GM12878 (cell line): ENCODE data around the gene FAM3B. TPM values are rescaled to one million over a fixed set of nuclear protein-coding genes. Genes with fewer than 3 reads are reported as not detected.

ENCODE experiments used
- ATF7 ChIP-seq: fragments of 450-650 bp; IDR thresholded peaks from 2 replicates; pipeline ENCODE4 v1.6.1; 2016; ENCODE audit warnings: low read depth, mild to moderate bottlenecking
- BACH1 ChIP-seq: fragments of 450-650 bp; IDR thresholded peaks from 2 replicates; pipeline ENCODE4 v1.6.1; 2017; ENCODE audit warnings: mild to moderate bottlenecking, borderline replicate concordance
- BCL3 ChIP-seq: IDR thresholded peaks from 2 replicates; pipeline ENCODE4 v1.6.1; 2011; ENCODE audit warnings: borderline replicate concordance, low read depth, mild to moderate bottlenecking, moderate library complexity, low read length; ENCODE audit not compliant: insufficient read depth, poor library complexity, severe bottlenecking
- BHLHE40 ChIP-seq, 2 experiments: fragments of 450-650 bp in 1 of 2; IDR thresholded peaks; 2 replicates each; pipeline ENCODE4 v1.6.1; 2011 to 2017; ENCODE audit warnings: low read depth in 2 of 2, borderline replicate concordance in 1 of 2, improper control_type of control experiment in 1 of 2, low read length in 1 of 2, mild to moderate bottlenecking in 1 of 2
- BMI1 ChIP-seq: fragments of 450-650 bp; IDR thresholded peaks from 2 replicates; pipeline ENCODE4 v1.6.1; 2016; ENCODE audit warnings: mild to moderate bottlenecking, moderate library complexity, borderline replicate concordance
- CREB1 ChIP-seq: IDR thresholded peaks from 2 replicates; pipeline ENCODE4 v1.6.1; 2012; ENCODE audit warnings: low read depth, mild to moderate bottlenecking, inconsistent platforms
- IKZF2 ChIP-seq, 2 experiments: fragments of 450-650 bp; IDR thresholded peaks; 2 replicates each; pipeline ENCODE4 v1.6.1; 2017; ENCODE audit warnings: mild to moderate bottlenecking in 2 of 2, moderate library complexity in 2 of 2
- RAD21 ChIP-seq: IDR thresholded peaks from 2 replicates; pipeline ENCODE4 v1.6.1; 2011; ENCODE audit warnings: mild to moderate bottlenecking, low read depth, low read length, moderate library complexity; ENCODE audit not compliant: insufficient read depth
- RB1 ChIP-seq: fragments of 450-650 bp; formaldehyde crosslinking; IDR thresholded peaks from 2 replicates; pipeline ENCODE4 v1.6.1; 2017; ENCODE audit warnings: mild to moderate bottlenecking, borderline replicate concordance
- SMAD1 ChIP-seq: fragments of 450-650 bp; IDR thresholded peaks from 2 replicates; pipeline ENCODE4 v1.6.1; 2018; ENCODE audit warnings: mild to moderate bottlenecking, low read depth; ENCODE audit not compliant: partially characterized antibody
- SP1 ChIP-seq: IDR thresholded peaks from one replicate; pipeline ENCODE4 v1.6.1; 2011; ENCODE audit warnings: low read depth, low read length
- SREBF2 ChIP-seq: IDR thresholded peaks from 2 replicates; pipeline ENCODE4 v1.6.1; 2012; ENCODE audit warnings: mild to moderate bottlenecking, low read length
- STAT3 ChIP-seq: IDR thresholded peaks from 2 replicates; pipeline ENCODE4 v1.6.1; 2011; ENCODE audit warnings: low read depth, low read length, improper control_type of control experiment
- ZBED1 ChIP-seq: IDR thresholded peaks from 2 replicates; pipeline ENCODE4 v1.6.1; 2016; ENCODE audit warnings: borderline replicate concordance
- ZNF24 ChIP-seq: fragments of 450-650 bp; IDR thresholded peaks from 2 replicates; pipeline ENCODE4 v1.6.1; 2017; ENCODE audit warnings: antibody characterized with exemption, mild to moderate bottlenecking
- ZNF274 ChIP-seq: IDR thresholded peaks from one replicate; pipeline ENCODE4 v1.8.0; 2011; ENCODE audit not compliant: insufficient read length, insufficient read depth
- polyA plus RNA-seq, 11 experiments: library from polyadenylated mRNA; depleted of rRNA in 4 of 11; unstranded in 6 of 11; stranded (reverse) in 5 of 11; fragments of >200 nt; fragmentation: Nextera tagmentation in 4 of 11; fragmentation: Illumina TruSeq in 1 of 11; extraction: Ambion mirVana in 4 of 11; extraction: Trizol in 1 of 11; gene quantifications; 1 replicate in 1 of 11; 2 replicates in 10 of 11; pipeline versions ENCODE4 v1.2.1 to v1.2.3, GENCODE V29; 2011 to 2016; ENCODE audit warnings: inconsistent platforms in 2 of 11, missing spikeins in 2 of 11, low read depth in 1 of 11
- total RNA-seq, 4 experiments: library from RNA; depleted of rRNA in 3 of 4; stranded (reverse); fragments of >200 nt in 3 of 4; fragmentation: Illumina TruSeq in 1 of 4; extraction: Trizol in 1 of 4; gene quantifications; 2 replicates each; pipeline versions ENCODE4 v1.2.1 to v1.2.3, GENCODE V29; 2013 to 2021
- TF ChIP-seq, protein P1 (sequence below), 3 experiments: IDR thresholded peaks in 2 of 3; conservative IDR thresholded peaks in 1 of 3; 2 replicates each; pipeline ENCODE4 v1.5.1; 2011; ENCODE audit warnings: low read depth in 3 of 3, low read length in 3 of 3, mild to moderate bottlenecking in 3 of 3, control low read depth in 2 of 3, moderate library complexity in 2 of 3, inconsistent platforms in 1 of 3, mixed read lengths in 1 of 3; ENCODE audit not compliant: control insufficient read depth in 2 of 3, insufficient read depth in 1 of 3; ENCODE audit errors: extremely low read depth in 1 of 3
- TF ChIP-seq, protein P2 (sequence below): fragments of 450-650 bp; IDR thresholded peaks from 2 replicates; pipeline ENCODE4 v1.6.1; 2017; ENCODE audit warnings: mild to moderate bottlenecking, moderate library complexity
- TF ChIP-seq, protein P3 (sequence below): IDR thresholded peaks from 2 replicates; pipeline ENCODE4 v1.6.1; 2011; ENCODE audit warnings: borderline replicate concordance, low read depth, mild to moderate bottlenecking, moderate library complexity, mixed read lengths, low read length; ENCODE audit not compliant: insufficient read depth; ENCODE audit errors: extremely low read length

Gene FAM3B
- total and polyA plus RNA-seq, 10 of the 15 experiments (the other 5 are each of a cell fraction or from before 2014, with no cell fraction given), result 0.12 TPM; not detected in 9

DNA sequence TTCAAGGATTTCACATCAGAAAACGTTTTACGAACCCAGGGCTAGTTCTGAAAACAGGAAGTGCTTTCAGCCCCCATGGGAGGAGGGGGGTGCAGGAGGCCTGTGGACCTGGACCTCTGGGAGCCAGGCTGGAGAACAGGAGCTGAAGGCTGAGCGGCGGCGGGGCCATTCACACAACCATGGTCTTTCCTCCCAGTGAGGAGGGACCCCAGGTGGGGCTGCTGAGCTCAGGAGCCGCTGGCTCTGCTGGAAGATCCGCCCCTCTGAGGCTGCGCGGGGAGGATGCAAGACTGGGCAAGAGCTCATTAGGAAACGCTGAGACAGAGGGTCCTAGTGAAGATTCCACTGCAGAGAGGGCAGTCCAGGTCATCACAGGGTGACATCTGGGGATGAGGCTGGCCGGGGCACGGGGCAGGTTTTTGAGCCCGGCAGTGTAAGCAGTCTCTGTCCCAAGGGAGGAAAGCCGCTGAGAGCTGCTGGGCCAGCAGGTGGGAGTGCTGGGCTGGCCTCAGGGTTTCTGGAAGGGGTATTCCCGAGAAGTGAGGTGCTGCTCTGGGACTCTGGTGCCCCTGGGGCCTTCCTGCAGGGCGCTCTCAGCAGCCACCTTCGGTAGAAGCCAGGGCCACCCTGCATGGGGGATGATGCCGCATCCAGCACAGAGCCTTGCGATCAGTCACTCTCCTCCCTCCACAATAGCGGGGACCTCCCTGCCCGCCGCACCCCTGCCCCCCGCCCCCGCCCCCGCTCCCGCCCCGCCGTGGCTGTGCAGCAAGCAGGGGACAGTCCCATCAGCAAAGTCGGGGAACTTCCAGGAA lies 52.7 kb downstream of the FAM3B start (continued):
- TF ChIP-seq BCL3, result peak; percentile 45
- TF ChIP-seq ZBED1, result no peak
- TF ChIP-seq, protein P1, sequence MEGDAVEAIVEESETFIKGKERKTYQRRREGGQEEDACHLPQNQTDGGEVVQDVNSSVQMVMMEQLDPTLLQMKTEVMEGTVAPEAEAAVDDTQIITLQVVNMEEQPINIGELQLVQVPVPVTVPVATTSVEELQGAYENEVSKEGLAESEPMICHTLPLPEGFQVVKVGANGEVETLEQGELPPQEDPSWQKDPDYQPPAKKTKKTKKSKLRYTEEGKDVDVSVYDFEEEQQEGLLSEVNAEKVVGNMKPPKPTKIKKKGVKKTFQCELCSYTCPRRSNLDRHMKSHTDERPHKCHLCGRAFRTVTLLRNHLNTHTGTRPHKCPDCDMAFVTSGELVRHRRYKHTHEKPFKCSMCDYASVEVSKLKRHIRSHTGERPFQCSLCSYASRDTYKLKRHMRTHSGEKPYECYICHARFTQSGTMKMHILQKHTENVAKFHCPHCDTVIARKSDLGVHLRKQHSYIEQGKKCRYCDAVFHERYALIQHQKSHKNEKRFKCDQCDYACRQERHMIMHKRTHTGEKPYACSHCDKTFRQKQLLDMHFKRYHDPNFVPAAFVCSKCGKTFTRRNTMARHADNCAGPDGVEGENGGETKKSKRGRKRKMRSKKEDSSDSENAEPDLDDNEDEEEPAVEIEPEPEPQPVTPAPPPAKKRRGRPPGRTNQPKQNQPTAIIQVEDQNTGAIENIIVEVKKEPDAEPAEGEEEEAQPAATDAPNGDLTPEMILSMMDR (IDR thresholded peaks at IDR 0.05 in 2 of 3, conservative IDR thresholded peaks at IDR 0.05 in 1 of 3; ENCODE audit: control insufficient read depth in 2 of 3, extremely low read depth in 1 of 3, insufficient read depth in 1 of 3, low read depth in 3 of 3, low read length in 3 of 3), result peak; percentile 24 to 60 (median 25); a peak in 4 of 6 replicates
- TF ChIP-seq BACH1, result 0 out of 2 replicates have a peak, but pooled peaks have one; percentile 25
- TF ChIP-seq CREB1, result no peak
- TF ChIP-seq IKZF2 (IDR thresholded peaks at IDR 0.05), result peak; percentile 47 to 68; a peak in 1 of 4 replicates
- TF ChIP-seq SMAD1, result peak; percentile 33
- TF ChIP-seq BMI1, result no peak
- 0 out of 2 replicates have a peak, but pooled peaks have one; percentile 13 for TF ChIP-seq ATF7
- peak; percentile 67; the same call in 1 of the 2 replicates for TF ChIP-seq RB1
- peak; percentile 10 for TF ChIP-seq SP1
- no peak for TF ChIP-seq STAT3
- peak; percentile 41 for TF ChIP-seq RAD21
- TF ChIP-seq, protein P2, sequence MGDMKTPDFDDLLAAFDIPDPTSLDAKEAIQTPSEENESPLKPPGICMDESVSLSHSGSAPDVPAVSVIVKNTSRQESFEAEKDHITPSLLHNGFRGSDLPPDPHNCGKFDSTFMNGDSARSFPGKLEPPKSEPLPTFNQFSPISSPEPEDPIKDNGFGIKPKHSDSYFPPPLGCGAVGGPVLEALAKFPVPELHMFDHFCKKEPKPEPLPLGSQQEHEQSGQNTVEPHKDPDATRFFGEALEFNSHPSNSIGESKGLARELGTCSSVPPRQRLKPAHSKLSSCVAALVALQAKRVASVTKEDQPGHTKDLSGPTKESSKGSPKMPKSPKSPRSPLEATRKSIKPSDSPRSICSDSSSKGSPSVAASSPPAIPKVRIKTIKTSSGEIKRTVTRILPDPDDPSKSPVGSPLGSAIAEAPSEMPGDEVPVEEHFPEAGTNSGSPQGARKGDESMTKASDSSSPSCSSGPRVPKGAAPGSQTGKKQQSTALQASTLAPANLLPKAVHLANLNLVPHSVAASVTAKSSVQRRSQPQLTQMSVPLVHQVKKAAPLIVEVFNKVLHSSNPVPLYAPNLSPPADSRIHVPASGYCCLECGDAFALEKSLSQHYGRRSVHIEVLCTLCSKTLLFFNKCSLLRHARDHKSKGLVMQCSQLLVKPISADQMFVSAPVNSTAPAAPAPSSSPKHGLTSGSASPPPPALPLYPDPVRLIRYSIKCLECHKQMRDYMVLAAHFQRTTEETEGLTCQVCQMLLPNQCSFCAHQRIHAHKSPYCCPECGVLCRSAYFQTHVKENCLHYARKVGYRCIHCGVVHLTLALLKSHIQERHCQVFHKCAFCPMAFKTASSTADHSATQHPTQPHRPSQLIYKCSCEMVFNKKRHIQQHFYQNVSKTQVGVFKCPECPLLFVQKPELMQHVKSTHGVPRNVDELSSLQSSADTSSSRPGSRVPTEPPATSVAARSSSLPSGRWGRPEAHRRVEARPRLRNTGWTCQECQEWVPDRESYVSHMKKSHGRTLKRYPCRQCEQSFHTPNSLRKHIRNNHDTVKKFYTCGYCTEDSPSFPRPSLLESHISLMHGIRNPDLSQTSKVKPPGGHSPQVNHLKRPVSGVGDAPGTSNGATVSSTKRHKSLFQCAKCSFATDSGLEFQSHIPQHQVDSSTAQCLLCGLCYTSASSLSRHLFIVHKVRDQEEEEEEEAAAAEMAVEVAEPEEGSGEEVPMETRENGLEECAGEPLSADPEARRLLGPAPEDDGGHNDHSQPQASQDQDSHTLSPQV, result 0 out of 2 replicates have a peak, but pooled peaks have one; percentile 44
- TF ChIP-seq ZNF274, result no peak
- no peak for TF ChIP-seq ZNF24
- TF ChIP-seq BHLHE40 (IDR thresholded peaks at IDR 0.05; ENCODE audit: borderline replicate concordance in 1 of 2, low read depth in 2 of 2, low read length in 1 of 2), result peak; percentile 10 to 58; a peak in 3 of 4 replicates
- no peak for TF ChIP-seq SREBF2
- TF ChIP-seq, protein P3, sequence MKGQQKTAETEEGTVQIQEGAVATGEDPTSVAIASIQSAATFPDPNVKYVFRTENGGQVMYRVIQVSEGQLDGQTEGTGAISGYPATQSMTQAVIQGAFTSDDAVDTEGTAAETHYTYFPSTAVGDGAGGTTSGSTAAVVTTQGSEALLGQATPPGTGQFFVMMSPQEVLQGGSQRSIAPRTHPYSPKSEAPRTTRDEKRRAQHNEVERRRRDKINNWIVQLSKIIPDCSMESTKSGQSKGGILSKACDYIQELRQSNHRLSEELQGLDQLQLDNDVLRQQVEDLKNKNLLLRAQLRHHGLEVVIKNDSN, result no peak
